ENCODE measurements around the gene CCDC160. TPM values are rescaled to one million over a fixed set of nuclear protein-coding genes. Genes with fewer than 3 reads are reported as not detected.
"Not testable (repeated sequence)": the region's sequence is repeated elsewhere in the genome, so short reads cannot be mapped to it uniquely, and the experiment has no call there.

Gene CCDC160
- not detected in 2 replicates for total RNA-seq (2014; rRNA removed; shearing (Covaris generic); ENCODE audit: low replicate concordance)

- no peaks in the 10 kb centered on the region for H3K27me3 ChIP-seq
- DNase-seq = peak; percentile 53
- peak within 1 kb of the TSS; percentile 29 for H3K4me3 ChIP-seq
- no peaks in the 10 kb centered on the region for H3K36me3 ChIP-seq
- no peaks in the 10 kb centered on the region for H3K9me3 ChIP-seq
Measured at GRCh38 chrX:134236626-134237614, at the start of gene CCDC160. Gene CCDC160 (plus strand): TSS chrX:134237182. CDS start chrX:134244801, 7,619 bp downstream.

DNA sequence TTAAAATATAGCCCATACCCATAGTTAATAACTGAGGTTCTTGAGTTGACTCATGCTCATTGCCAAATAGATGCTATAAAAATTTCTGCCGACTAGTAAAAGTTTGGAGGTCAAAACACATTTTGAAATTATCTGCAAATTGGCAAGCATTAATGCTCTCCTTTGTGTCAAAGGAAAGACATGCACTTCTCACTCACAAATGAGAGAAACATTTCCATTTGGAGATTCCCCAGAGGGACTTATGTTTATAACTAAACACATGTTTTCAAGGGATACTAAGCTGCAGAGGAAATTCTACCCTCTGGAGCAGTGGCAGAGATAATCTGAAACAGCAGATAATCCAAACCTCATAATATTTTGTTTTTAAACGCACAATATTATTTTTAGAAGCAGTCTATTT is 45.7 kb upstream of the CCDC160 start:
- Histone ChIP-seq H3K36me3 (no peaks in the 10 kb centered on the region), H3K9me3 (no peaks in the 10 kb centered on the region), H3K27me3 (no peaks in the 10 kb centered on the region), H3K4me3 (no peak overlapping the region)
- no peak for DNase-seq

GRCh38 chrX:134194915-134195314 is 42.1 kb upstream of the CCDC160 start:
- no peaks in the 10 kb centered on the region for H3K9me3 ChIP-seq
- H3K4me3 ChIP-seq = no peak overlapping the region
- no peaks in the 10 kb centered on the region for H3K36me3 ChIP-seq
- no peak for DNase-seq
- no peaks in the 10 kb centered on the region for H3K27me3 ChIP-seq

- Histone ChIP-seq H3K36me3 (no peaks in the 10 kb centered on the region), H3K4me3 (no peak overlapping the region), H3K27me3 (no peaks in the 10 kb centered on the region), H3K9me3 (no peaks in the 10 kb centered on the region)
- no peak for DNase-seq
Measured at GRCh38 chrX:134202561-134202960, 34.4 kb upstream of the CCDC160 start.

DNA sequence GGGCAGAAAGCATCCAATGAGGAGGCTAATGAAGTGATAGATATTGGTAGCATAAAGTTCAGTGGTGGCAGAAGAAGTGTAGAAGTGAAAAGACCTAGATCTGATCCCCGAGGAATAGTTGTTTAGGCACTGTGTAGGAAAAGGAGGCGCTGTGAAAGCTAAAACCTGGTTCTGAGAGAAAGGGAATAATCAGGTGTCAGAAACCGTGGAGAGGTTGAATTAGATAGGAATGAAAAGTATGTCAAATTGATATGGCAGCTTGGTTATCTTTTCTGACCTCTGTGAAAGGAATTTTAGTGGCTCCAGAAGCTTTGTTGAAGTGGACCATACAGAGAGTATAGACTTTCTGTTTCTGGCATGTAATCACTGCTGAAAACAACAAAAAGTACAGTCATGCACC is 30.8 kb upstream of the CCDC160 start:
- Histone ChIP-seq H3K9me3 (no peaks in the 10 kb centered on the region), H3K27me3 (no peaks in the 10 kb centered on the region), H3K4me3 (no peak overlapping the region), H3K36me3 (no peaks in the 10 kb centered on the region)
- DNase-seq = no peak

GRCh38 chrX:134210465-134210864 is 26.5 kb upstream of the CCDC160 start:
- Histone ChIP-seq H3K9me3 (no peaks in the 10 kb centered on the region), H3K4me3 (no peak overlapping the region)
- DNase-seq = no peak

DNA sequence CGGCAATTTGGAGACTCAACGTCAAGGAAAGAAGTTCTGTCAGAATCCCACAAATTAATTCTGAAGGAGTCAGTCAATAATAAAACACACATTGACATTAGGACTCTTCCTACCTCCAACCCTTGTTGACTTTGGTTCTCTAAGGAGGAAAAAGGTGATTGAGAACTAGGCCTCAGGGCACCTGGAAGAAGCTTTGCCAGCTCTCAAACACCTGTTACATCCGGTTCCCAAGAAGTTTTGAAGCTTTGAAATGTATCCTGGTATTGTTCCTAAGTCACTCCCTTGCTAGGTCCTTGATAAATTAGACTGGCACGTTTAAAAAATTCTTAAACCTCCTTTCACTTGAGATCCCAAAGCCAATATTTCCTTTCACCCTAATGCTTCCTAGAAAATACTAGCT is 1.7 kb upstream of the CCDC160 start:
- DNase-seq = no peak
- no peaks in the 10 kb centered on the region for H3K27me3 ChIP-seq
- no peaks in the 10 kb centered on the region for H3K36me3 ChIP-seq
- H3K9me3 ChIP-seq = no peaks in the 10 kb centered on the region
- no peak overlapping the region for H3K4me3 ChIP-seq

More at GRCh38 chrX:134210465-134210864, 26.5 kb upstream of the CCDC160 start:
- Histone ChIP-seq H3K36me3 (no peaks in the 10 kb centered on the region), H3K27me3 (no peaks in the 10 kb centered on the region)

DNA sequence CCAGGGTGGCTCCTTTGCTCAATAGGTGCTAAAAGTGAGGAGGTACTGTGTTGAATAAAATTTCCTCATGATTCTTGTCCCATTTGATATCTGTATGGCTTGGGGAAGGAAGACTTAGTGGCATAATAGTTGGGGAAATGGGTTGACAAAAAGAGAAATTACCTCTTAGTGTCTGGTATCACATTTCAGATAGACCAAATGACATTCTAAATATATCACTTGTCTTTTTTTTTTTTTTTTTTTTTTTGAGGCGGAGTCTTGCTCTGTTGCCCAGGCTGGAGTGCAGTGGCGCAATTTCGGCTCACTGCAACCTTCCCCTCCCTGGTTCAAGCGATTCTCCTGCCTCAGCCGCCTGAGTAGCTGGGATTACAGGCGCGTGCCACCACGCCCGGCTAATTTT is 1.2 kb downstream of the CCDC160 start:
- H3K9me3 ChIP-seq, H3K27me3 ChIP-seq, H3K4me3 ChIP-seq, H3K36me3 ChIP-seq, DNase-seq: not testable (repeated sequence)

- no peaks in the 10 kb centered on the region for H3K27me3 ChIP-seq
Measured at GRCh38 chrX:134239016-134239415, 2.0 kb downstream of the CCDC160 start.

DNA sequence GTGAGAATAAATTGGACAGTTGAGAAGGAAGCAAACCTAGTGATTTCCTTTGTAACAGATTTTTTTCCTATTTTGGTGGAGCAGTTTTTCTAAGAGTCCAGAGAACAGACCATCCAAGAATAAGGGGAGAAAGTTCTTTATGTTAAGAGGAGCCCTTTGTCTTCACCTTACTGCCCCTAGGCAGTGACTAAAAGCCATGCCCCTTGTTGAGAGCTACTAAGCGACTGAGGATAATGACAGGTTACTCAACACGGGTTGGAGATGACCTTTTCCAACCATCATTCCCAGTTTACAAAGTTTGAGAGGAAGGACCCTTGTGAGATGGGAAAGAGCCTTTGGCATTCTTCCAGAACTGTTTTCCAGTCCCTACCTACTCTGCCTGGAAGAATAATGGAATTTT is 3.2 kb downstream of the CCDC160 start:
- no peaks in the 10 kb centered on the region for H3K36me3 ChIP-seq
- DNase-seq = no peak
- H3K9me3 ChIP-seq = no peaks in the 10 kb centered on the region
- H3K4me3 ChIP-seq = no peak overlapping the region
- no peaks in the 10 kb centered on the region for H3K27me3 ChIP-seq

More at GRCh38 chrX:134239016-134239415, 2.0 kb downstream of the CCDC160 start:
- no peaks in the 10 kb centered on the region for H3K9me3 ChIP-seq
- H3K4me3 ChIP-seq = no peak overlapping the region
- no peaks in the 10 kb centered on the region for H3K36me3 ChIP-seq
- DNase-seq = no peak

- H3K4me3 ChIP-seq = no peak overlapping the region
- H3K9me3 ChIP-seq = no peaks in the 10 kb centered on the region
- no peaks in the 10 kb centered on the region for H3K36me3 ChIP-seq
- no peaks in the 10 kb centered on the region for H3K27me3 ChIP-seq
- DNase-seq = no peak
Measured at GRCh38 chrX:134241960-134242619, 5.1 kb downstream of the CCDC160 start.

GRCh38 chrX:134244043-134244442 is 7.1 kb downstream of the CCDC160 start:
- DNase-seq = no peak
- Histone ChIP-seq H3K27me3 (no peaks in the 10 kb centered on the region), H3K9me3 (no peaks in the 10 kb centered on the region), H3K36me3 (no peaks in the 10 kb centered on the region), H3K4me3 (no peak overlapping the region)

DNA sequence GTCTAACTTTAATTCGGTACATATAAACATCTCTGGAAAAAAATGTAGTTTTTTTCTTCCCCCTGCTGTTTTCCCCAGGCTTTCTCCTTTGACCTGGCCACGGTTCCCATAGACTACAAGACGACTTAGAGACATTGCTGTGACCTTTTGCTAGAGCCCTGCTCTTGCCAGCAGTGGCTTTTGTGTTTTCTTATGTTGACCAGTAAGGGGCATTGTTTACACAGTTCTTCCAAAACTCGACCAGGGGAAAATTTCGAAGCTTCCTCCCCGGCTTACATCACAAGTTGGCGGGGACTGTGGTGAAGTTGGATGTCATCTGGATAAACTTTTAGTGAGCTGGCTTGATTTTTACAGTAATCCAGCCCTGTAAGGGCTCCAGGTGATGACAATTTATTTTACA is 9.3 kb downstream of the CCDC160 start:
- peak; percentile 39 for DNase-seq
- no peaks in the 10 kb centered on the region for H3K36me3 ChIP-seq
- no peaks in the 10 kb centered on the region for H3K27me3 ChIP-seq
- H3K9me3 ChIP-seq = no peaks in the 10 kb centered on the region
- H3K4me3 ChIP-seq = no peak overlapping the region

- no peaks in the 10 kb centered on the region for H3K27me3 ChIP-seq
Measured at GRCh38 chrX:134247492-134247891, 10.5 kb downstream of the CCDC160 start.

DNA sequence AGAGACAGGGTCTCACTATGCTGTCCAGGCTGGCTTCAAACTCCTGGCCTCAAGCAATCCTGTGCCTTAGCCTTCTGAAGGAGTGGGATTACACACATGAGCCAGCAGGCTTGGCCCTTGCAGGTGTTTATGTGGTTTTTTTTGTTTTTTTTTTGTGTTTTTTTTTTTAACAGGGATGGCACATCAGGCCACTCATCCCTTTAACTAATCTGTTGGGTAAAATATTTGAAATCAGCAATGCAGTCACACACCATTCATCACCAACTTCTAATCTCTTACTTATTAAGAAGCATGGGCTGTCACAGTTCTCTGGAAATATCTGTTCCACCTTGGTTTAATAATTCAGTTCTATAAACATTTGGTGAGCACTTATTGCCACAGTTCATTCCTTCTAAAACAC is 12.3 kb downstream of the CCDC160 start:
- H3K36me3 ChIP-seq = no peaks in the 10 kb centered on the region
- H3K9me3 ChIP-seq = no peaks in the 10 kb centered on the region
- no peak overlapping the region for H3K4me3 ChIP-seq
- DNase-seq = no peak
- H3K27me3 ChIP-seq = no peaks in the 10 kb centered on the region

More at GRCh38 chrX:134247492-134247891, 10.5 kb downstream of the CCDC160 start:
- DNase-seq = no peak
- Histone ChIP-seq H3K36me3 (no peaks in the 10 kb centered on the region), H3K4me3 (no peak overlapping the region), H3K9me3 (no peaks in the 10 kb centered on the region)

DNA sequence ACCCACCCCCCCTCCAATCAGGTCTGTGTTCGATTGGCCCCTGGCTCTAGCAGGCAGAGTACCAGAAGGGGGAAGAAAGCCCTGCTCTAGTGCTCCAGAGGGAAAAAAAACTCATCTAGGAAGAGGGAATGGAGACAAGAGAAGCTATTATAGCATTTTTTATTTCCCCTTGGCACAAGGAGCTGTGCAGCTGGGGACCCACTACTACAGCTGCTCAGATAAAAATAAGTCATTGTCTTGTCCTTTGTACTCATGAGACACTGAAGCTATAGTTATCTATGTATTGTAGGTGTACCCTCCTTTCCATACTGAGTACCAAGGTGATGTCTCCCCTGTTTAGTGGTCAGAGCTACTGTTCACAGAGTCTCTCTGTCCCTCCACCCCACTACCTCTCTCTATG is 14.3 kb downstream of the CCDC160 start:
- Histone ChIP-seq H3K27me3 (no peaks in the 10 kb centered on the region), H3K4me3 (no peak overlapping the region), H3K9me3 (no peaks in the 10 kb centered on the region), H3K36me3 (no peaks in the 10 kb centered on the region)
- DNase-seq = no peak

DNA sequence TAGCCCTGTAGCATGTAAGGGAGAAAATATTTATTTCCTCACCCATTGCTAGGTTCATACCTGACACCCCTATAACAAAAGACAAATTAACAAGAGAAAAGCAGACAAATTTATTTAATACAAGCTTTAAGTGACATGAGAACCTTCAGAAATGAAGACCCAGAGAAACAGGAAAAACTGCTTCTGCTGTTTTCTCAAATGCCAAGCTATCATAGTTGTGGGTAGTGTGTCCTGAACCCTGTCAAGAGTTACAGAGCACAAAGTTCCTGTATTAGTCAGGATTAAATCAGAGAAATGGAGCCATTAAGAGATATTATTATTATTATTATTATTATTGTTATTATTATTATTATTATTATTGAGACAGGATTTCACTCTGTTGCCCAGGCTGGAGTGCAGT is 17.5 kb downstream of the CCDC160 start:
- no peak for DNase-seq
- H3K36me3 ChIP-seq = no peaks in the 10 kb centered on the region
- H3K4me3 ChIP-seq = no peak overlapping the region
- H3K9me3 ChIP-seq = no peaks in the 10 kb centered on the region
- H3K27me3 ChIP-seq = no peaks in the 10 kb centered on the region
